NAMALWA (cell line): ENCODE data around the gene PDE9A.

ENCODE experiments used
- DNase-seq: peaks from one replicate; pipeline ENCODE4 v3.0.0-alpha.2; 2015; ENCODE audit warnings: low spot score

PDE9A gene

DNA sequence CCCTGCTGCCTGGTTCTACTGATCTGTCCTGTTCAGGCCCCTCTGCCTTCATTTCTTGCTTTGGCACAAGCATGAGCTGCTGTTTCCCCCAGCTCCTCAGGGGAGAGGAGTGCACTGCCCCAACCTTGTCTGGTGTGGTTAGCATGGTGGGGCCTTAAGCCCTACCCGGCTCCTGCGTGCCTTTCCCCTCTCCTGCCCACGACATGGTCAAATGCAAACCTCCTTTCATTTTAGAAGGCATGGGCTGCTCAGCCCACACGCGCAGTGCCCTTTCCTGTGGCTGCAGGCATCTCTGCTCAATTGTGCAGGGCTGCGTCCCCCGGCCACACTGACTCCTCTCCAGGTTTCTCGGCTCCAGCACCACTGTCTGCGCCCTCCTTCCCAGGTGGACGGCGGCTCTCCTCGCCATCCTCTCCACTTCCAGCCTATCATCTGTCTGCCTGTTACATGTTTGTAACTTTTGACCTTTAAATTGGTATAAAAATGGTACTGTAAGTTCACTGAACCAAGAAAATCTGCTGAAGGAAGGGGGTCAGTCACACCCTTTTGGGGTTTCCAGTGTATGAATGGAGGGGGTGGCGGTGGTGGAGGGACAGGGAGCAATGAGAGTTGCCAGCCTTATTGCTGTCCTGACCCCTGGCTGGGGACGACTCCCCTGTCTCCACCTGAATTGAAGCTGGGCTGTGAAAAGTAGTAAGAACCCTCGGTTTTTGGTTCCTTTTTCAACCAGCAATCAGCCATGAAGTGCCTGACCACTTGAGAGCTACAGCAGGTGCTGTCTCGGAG lies 5.1 kb downstream of the PDE9A start:
- DNase-seq = no peak

DNA sequence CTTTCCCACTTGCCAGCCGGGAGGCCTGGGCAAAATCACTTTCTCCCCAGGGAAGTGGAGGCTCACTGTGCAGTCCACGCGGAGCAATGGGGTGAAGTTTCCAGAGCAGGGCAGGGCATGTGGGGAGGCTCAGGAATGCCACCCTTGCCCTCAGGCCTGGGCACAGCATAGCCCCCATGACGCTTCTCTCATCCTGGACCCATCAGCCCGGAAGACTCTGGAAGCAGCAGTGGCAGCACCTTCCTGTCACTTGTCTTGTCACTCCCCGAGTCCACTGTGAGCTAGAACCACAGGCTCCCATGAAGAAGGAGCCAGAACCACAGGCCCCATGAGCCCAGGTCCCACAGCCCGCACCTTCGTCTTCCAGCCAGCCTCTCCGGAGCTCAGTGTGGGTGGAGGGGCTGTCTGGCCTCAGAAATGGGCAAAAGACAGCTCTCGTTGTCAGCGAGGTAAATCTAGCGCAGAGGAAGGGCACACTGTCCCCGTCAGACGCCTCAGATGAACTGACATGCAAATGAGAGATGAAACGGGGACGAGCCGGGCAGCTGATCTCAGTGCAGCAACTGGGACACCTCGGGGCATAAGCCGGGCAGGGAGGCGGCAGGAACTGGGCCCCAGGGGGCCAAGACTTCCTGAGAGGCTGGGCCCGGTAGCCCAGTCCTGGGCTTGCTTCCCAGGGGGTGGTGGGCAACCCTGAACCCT lies 6.1 kb downstream of the PDE9A start:
- peak; percentile 85 for DNase-seq

DNA sequence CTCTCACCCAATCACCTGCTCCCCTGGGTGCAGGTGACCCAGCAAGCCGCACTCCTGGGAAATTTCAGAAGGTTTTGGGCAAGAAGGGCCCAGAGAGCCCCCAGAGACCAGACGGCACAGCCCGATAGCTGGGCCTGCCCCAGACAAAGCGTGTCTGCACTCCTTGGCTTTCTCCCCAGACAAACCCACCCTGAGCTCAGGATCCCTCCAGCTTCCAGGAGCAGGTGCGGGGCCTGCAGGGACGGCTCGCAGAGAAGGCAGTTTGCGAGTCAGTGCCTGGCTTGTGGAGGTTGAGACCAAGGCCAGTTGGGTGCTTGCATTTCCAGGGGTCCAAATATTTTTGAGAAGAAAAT lies 6.7 kb downstream of the PDE9A start:
- peak; percentile 36 for DNase-seq

DNA sequence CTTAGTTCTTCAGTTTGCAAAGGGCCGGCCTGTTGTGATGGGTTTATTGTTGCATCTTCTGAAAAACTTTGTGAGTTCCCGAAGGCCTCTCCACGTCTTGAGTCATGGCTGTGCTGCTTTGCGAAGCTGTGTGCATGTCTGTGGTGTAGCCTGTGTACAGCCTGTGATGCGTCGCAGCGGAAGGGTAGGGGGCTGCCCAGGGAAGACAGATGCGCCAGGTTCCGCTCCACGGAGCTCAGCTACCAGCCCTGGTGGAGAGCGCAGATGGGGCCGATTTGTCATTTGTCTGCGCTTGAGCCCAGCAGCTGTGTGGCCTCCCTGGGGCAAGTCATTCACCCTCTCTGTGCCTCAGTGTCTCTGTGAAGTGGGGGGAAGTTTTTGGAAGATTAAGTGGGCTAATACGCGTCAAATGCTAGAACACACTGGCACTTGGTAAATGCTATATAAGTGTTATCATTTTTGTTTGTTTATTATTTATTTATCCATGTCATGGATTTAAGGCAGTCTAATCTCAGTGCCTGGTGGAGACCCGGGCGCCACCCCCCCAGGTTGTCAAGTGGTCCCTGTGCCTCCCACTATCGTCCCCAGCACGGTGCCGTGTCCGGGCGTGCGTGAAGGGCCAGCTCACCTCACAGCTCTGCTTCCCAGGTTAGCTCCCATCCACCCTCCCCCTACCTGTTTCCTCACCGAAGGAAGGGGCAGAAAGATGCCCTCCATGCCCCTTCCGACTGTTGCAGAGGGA lies 8.4 kb downstream of the PDE9A start:
- peak; percentile 92 for DNase-seq

DNA sequence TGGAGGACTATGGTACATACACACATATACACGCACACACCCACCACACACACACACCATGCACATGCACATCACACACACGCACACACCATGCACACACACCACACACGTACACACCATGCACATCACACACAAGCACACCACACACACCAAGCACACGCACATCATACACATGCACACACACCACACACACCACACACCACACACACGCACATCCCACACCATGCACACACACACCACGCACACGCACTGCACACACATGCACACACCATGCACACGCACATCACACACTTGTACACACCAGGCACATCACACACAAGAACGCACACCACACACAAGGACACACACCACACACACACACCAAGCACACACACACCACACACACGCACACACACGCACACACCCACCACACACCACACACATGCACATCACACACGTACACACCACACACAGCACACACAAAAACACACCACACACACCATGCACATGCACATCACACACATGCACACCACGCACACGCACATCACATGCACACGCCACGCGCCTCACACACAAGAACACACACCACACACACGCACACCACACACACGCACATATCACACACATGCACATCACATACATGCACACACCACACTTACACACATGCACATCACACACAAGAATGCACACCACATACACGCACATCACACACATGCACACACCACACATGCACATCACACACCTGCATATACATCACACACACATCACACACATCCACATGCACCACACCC lies 9.2 kb downstream of the PDE9A start:
- DNase-seq = no peak

DNA sequence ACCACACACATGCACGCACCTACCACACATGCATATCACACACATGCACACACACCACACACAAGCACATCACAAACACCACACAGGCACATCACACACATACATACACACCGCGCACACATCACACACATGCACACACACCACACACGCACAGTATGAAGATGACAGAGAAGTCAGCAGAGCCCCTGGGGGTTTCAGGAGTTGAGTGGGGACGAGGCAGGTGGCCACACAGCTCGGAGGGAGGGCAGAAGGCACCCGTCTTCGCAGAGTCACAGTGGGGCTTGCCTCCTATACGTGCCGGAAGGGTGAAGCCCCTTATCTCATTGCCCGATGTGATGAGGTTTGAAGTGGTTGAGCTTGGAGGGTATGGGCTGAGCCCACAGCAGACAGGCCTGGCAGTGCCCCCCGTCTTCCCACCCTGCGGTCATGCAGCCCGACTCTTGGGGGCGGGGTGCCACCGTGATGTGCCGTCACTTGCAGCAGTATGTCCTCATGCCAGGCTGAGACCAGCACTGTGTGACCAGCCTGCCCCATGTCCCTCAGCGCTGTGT lies 9.9 kb downstream of the PDE9A start:
- DNase-seq = no peak

DNA sequence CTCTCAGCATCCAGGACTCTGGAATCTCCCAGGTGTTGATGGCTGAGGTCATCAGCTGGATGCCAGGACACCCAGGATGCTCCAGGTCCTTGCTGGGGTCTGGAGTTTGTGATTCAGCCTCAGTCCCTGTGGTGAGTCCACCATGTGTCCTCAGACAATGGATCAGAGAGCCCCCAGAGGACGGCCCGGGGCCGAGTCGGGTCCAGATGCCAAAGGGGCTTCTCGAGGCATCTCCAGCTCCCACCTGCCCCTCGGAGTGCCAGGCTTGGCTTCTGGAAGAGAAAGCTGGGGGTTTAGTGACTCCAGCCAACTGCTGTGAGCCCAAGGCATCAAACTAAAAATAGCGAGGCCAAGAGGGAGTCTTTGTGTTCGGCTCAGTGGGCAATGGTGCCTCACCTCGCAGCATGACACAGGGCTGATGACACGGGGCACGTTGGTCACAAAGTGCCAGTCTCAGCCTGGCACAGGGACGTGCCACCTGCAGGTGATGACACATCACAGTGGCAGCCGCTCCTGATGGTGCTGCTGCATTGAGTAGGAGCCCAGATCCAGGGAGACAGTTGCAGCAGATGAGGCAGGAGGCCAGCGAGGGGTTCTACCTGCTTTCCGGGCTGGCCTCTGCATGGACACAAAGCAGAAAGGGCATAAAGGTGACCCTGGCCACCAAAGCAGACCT lies 10.6 kb downstream of the PDE9A start:
- no peak for DNase-seq

DNA sequence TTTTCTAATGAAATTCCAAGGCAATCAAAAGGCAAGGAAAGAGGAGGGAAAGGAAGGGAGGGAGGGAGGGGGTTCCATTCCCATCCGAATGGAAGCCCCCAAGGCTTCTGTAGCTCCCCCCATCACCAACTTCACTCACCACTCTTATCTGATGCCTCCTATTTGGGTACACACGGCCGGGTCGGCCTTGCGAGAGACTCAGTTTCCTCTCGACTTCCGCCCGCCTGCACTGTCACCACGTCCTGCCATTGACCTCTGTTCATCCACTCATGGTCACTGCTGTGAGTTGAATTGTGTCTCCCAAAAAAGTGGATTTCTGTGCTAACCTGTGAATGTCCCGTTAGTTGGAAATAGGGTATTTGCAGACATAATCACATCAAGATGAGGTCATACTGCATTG lies 11.2 kb downstream of the PDE9A start:
- no peak for DNase-seq

DNA sequence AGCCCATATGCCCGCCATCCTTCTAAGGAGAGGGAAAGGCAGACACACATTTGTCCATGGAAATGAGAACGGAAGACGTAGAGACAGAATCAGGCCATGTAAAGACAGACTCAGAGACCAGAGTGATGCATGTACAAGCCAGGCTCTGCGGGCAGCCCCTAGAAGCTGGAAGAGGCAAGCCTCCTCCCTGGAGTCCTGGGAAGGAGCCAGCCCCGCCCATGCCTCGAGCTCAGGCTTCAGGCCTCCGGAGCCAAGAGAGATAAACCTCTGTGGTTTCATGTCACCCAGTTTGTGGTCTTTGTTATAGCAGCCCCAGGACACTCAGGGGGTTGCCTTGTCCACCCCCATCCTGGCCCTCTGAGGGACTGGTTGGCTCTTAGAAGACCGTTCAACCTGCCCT lies 11.6 kb downstream of the PDE9A start:
- DNase-seq = no peak

DNA sequence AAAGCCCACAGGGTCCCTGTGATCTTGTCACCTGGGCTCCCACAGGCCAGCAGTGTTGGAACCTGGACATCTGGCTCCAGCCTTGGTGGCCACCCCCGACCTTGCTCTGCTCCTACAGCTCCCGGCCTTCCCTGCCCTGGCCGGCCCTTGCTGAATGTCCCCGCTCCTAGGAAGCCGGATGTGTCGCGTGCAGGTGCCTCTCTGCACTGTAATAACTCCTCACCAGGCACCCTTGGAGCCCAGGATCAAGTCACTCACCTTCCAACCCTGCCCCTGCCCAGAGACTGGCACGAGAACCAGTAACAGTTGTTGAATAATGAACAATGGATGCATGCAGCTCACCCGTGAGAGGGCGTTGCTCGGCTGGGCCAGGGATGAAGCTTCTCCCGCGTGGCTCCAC lies 12.1 kb downstream of the PDE9A start:
- no peak for DNase-seq

DNA sequence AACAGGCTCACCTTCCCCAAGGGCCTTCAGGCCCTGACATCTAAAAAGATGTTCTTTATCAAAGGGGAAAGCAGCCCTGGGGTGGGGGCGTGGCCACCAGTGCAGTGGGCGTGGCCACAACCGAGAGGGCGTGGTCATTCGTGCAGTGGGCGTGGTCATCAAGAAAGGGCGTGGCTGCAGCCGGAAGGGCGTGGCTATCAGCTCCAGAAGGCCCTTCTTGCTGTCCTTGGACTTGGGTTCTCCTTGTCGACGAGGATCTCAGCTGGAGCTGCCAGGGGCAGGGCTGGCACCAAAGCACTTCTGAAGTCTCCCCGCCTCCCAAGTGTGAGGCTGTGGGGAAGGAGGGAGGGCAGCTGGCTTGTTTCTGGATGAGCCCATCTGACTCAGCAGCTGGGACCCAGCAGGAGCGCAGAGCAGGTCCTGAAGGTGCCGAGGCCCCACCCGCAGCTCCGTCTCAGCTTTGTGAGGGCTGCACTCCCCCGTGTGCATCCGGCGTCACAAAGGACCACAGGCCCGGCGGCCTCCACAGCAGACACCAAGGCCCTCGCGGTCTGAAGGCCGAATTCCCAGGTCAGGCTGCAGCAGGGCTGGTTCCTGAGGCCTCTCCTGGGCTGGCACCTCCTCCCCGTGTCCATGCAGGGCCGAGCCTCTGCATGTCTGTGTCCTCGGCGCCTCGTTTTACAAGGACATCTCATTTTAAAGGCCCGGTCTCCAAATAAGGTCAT lies 12.8 kb downstream of the PDE9A start:
- peak; percentile 60 for DNase-seq

DNA sequence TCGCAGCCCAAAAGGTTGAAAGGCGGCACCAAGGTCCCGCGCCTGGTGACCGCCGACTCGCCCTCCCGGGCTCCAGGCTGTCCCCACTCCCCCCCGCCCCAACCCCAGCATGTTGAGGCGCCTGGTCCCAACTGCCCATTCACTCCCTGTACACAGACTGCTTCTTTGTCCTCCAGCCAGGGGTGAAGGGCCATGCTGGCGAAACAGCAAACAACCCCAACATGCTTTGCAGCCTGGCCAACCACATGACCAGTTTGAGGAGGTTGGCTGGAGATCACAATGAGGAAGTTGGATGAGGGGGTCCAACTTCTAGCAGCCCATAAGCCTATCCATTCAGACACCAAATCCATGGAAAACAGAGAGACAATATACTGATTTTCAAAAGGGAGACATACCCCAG lies 13.5 kb downstream of the PDE9A start:
- DNase-seq = no peak

DNA sequence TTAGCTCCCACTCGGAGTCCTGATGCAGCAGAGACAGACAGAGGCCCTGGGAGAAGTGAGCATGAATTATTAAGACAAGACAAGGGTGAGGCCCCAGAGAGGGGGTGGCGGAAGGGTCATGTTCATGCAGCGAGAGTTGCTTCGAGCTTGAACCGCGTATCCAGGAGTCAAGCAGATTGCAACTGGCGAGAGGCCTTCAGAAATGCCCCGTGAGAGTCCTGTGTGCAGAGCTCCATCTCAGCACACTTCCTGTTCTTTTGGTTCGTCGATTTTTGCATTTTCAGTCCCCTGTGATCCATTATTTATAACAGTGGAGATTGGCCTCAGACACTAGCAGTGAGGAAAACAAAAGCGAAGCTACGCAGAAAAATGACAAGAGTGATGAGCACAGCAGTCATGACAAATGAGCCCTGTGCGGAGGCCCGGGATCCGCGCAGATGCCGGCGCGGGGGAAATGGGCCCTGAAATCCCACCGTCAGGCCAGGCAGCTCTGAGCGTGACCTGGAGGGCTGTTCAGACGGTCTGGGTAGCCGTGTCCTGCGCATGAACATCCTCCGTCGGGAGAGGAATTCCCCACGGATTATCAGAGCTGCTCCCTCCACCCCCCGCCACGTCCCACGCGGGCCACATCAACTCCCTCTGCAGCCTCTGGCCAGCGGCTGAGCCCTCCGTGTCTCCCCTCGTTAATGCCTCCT lies 15.0 kb downstream of the PDE9A start:
- DNase-seq = no peak

DNA sequence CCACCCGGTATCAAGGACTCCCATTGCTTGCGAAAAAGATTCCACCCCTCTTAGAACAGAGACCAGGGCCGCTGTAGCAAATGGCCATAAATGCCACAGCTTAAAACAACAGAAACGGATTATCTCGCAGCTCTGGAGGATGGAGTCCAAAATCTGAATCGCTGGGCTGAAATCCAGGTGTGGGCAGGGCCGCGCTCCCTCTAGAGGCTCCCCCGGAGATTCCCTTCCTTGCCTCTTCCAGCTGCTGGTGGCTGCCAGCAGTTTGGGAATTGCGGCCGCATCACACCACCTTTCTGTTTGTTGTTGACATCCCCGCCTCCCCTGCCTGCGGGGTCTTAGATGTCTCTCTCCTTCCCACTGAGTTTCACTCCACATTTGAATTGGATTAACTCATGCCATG lies 15.6 kb downstream of the PDE9A start:
- DNase-seq = no peak

DNA sequence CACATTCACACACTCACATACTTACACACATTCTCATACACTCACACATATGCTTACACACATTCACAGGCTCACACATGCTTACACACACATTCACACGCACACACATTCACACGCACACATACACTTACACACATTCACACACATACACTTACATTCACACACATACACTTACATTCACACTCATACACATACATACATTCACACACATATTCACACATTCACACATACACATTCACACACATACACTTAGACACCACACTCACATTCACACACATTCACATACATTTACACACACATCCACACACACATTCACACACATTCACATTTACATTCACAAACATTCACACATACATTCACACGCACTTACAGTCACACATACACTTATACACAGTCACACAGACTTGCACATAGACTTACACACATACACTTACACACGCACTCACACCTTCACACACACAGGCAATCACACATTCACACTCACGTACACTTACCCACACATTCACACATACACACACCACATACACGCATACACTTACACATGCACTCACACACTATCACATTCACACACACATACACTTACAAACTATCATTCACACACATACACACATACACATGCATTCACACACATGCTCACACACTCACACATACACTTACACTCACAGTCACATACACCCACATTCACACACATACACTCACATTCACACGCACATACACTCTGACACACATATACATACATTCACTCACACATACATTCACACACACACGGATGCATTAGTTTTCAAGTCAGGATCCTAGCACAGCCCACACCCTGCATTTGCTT lies 16.8 kb downstream of the PDE9A start:
- DNase-seq = no peak

DNA sequence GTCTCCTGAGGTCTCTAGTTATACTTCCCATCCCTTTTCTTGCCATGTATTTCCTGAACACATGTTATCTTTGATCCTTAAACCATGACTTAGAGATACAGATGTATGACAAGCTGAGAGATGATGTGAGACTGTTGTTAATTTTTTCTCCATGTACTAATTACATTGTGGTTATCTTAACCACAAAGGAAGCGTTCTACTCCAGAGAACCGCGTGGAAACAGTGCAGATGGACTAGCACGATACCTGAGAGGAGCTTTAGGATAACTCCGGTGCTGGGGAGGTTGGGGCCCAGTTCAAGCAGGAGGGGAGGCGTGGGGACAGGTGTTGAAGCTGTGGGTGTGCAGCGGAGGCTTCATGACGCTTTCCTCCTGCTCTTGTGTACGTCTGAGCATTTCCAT lies 17.5 kb downstream of the PDE9A start:
- peak; percentile 73 for DNase-seq

DNA sequence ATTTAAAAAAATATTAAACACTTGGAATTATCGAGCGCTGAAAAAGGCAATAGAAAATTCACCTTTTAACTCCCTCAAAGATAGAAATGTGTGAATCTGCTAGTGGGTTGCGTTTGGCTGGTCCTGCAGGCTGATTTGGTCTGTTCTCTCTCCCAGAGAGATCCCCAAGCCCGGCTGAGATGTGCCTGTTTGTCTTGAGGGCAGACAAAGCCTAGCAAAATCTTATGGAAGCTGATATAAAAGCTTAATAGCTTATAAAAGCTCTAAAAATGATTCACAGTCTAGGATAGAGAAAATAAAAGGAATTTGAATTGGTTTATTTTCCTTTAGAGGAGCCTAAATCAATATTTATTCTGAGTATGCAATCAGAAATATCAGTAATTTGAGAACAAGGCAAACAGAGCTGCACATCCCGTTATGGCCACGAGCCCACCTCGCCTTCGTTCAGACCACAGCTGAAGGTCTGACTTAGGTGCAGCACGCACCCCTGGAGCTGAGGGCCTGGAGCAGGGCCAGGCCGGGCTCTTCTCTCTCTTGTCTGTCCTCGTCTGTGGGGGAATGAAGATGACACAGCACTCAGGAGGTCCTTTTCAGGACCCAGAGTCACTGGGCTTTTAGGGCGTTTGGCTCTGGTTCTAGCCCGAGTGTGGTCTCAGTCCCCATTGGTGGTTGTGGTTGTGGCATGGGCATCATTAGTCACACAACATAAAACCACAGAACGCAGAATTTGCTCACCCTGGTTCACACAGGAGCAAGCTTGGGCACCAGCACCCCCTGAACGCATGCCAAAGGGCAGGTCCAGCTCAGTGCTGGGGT lies 18.6 kb downstream of the PDE9A start:
- no peak for DNase-seq

DNA sequence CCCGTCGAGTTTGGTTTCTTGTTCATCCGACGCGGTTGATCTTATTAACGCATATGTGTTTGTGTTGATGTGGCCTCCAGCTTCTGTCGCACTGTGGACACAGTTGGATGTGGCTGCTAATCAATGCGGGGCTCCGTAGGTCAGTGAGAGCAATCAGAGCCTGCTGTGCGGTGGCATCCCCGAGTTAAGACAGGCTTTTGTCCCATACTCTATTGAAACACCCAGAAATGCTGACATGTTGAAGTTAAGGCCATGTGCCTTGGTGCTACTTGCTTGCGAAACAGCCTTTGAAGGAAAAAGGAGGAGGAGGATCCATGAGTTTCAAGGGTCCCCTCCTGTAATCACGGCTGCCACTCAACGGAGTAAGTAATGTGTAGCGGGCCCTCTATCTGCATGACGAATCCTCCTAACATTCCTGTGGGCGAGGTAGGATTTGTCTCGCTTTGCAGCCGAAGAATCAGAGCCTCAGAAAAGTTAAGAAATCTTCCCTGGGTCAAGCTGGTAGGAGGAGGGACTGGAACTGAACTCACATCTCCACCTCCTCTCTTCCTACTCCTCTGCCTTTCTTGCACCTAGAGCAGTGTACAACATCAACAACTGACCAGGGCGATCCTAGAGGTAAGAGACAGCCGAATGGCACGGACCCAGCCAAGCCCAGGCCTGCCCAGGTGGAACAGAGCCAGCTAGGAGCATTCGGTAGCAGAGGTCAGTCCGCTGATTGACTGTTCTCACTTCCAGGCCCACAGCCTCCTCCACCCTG lies 19.5 kb downstream of the PDE9A start:
- DNase-seq = no peak
